T47D (cell line): ENCODE data around the gene TADA2B.
A peak's percentile ranks its signal among the peaks of the same experiment; 100 is the strongest.

Experiments used
- DNase-seq, 2 experiments: peaks; one replicate each; pipeline versions ENCODE4 v3.0.0 to v3.0.0-alpha.2; 2011 to 2012; ENCODE audit warnings: low read depth in 1 of 2, low spot score in 1 of 2
- JUND ChIP-seq: IDR thresholded peaks from 2 replicates; pipeline ENCODE4 v1.6.1; 2012; ENCODE audit warnings: low read depth
- in situ Hi-C: cut with HindIII; loops from 2 replicates; pipeline ENCODE4 v1.10.0; 2016; ENCODE audit warnings: low sequenced_read_pairs, low pct_unique_long_range_greater_than_20kb

Gene TADA2B

DNA sequence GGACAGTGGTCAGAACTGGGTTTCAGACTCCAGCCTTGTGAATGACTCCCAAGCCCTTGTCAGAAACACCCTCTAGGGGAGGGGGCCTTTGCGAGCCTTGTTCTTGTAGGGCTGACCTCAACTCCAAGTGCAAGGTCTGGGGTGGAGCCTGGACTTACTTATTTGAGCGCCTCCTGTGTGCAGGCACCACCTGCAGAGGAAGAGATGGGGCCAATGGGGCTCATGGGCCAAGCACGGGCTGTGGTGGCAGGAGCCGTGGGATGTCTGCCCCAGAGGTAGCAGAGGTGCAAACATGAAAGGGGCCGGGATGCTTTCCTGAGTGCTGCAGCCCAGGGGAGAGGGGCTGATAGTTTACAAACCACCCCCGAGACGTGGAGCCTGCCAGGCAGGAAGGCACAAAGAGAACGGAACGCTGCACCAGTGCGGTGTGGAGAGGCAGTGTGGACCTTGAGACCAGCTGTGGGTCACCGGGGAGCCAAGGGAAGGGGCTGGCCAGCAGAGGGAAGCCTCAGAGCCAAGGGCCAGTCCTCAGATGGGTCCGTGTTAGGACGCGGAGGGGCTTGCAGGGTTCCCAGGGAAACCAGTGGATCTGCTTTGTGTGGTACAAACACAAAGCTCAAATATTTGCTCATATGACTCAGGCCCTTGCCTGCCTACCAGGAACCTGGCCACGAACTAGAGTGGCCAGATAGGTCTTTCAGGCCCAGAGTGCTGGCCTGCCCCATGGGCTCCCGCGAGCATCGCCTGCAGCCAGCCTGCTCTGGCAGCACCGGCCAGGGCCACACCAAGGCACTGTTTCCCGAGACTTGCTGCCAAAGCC, 8.7 kb upstream of the TADA2B start:
- TF ChIP-seq JUND, result no peak
- peak; percentile 83 to 84 for DNase-seq
- in situ Hi-C loops, result no loop called here

DNA sequence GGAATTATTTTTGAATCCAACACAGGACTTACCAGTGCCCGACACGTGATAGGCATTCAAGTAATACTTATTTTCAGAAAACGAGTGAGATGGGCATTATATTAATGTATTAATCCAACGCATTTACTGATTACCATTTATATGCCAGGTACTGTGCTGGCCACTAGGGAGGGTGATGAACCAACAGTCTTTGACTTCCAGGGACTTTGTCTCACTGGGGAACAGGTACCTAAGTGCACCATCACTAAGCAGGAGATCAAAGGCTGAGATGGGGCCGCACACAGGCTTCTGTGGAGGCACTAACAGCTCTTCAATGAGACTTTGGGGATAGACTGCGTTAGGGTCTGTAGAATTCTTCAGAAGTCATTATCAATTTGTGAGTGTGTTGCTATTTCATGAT, 5.7 kb upstream of the TADA2B start:
- in situ Hi-C loops, result no loop called here
- TF ChIP-seq JUND, result no peak
- DNase-seq, result no peak

DNA sequence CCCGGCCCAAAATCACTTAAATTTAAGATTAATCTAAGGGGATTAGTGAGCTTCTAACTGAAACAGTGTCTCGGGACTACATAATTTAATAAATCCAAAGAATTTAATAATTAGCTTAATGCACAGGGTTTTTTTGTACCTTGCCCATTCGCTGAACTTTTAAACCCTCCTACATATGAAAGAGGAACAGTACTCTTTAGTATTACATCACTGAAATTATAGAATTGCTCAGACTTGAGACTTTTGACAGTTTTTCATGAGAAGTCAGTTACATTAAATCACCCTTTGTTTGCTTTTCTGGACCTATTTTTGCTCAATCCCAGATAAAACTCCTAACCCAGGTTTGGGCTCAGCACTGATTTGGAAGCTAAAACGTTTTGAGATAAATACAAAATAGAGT, 2.4 kb upstream of the TADA2B start:
- no peak for TF ChIP-seq JUND
- in situ Hi-C loops, result no loop called here
- DNase-seq, result no peak

DNA sequence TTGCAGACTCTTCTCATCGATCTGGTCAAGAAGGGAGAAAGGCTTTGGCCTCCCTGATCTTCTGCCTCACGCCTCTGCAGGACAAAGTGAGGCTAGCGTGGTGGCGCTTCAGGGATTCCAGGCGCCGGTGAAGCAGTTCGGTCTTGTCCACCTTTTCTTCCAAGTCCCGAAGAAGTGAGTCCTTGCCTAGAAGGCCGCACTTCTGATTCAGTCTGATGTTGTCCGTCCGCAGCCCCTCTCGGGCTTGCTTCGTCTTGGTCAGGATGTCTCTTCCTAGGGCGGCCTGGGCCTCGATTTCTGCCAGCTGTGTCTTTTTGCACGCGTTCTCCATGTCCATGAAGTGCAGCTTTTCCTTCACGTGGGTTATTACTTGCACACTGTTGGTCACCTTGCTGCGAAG, 1.9 kb upstream of the TADA2B start:
- in situ Hi-C loops, result no loop called here
- no peak for TF ChIP-seq JUND
- no peak for DNase-seq

DNA sequence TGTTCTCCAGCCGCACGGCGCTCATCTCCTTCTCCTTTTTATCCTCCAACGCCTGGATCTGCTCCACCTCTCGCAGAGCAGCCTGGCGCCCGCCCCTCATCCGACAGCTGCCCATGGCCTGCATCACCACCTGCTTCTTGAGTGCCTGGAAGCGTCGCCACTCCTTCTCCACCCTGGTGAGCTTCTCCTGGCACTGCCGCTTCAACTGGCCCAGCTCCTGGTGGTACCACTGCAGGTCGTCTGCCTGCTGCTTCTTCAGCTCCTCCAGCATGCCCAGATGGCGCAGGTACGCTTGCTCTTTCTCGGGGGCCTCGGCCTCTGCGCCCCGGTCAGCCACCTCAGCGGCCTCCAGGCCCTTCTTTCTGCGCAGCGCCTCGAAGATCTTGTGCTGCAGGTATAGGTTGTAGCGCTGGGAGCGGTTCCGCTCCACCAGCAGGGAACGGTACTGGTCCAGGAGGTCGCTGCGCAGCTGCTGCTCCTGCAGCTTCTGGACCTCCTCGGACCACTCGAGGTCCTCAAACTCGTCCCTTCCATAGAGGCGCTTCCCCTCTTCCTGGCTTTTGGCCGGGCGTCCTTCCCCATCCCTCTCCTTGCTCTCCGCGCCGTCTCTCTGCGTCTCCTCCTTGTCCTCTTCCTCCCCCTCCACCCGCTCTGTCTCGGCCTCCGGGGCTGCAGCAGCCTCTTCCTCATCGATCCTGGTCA, 1.2 kb upstream of the TADA2B start:
- DNase-seq, result no peak
- in situ Hi-C loops, result no loop called here
- no peak for TF ChIP-seq JUND

DNA sequence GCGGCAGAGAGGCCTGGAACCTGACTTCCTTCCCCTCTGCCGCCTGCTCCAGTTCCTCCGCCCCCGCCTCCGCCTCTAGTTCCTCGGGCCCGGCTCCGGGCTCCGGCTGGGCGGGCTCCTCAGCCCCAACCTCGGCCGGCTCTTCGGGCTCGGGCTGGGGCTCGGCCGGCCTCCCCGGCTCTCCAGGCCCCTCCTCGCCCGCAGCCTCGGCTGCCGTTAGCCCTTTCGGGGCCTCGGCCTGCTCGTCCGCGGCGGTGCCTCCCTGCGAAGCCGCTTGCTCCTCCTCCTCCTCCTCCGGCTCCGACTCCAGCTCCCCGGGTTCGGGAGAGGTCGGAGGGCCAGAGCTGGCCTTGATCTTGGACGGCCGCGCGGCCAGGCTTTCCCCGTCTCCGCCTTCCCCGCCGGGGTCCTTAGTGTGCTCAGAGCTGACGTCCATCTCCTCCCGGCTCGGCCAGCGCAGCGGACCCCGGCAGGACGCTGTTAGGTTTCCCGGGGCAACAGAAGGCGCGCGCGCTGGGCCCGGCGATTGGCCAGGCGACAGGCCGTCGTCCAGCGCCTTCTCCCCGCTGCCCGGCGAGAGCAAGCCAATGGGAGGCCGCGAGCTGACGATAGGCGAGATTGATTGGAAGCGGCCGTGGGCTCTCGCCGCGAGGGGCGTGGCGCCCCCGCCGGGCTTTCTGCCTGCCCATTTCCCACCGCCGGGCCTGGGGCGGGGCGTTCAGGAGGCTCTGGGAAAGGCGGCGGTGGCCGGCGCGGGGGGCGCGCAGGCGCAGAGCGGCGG, 479 bp upstream of the TADA2B start:
- in situ Hi-C loops, result no loop called here

DNA sequence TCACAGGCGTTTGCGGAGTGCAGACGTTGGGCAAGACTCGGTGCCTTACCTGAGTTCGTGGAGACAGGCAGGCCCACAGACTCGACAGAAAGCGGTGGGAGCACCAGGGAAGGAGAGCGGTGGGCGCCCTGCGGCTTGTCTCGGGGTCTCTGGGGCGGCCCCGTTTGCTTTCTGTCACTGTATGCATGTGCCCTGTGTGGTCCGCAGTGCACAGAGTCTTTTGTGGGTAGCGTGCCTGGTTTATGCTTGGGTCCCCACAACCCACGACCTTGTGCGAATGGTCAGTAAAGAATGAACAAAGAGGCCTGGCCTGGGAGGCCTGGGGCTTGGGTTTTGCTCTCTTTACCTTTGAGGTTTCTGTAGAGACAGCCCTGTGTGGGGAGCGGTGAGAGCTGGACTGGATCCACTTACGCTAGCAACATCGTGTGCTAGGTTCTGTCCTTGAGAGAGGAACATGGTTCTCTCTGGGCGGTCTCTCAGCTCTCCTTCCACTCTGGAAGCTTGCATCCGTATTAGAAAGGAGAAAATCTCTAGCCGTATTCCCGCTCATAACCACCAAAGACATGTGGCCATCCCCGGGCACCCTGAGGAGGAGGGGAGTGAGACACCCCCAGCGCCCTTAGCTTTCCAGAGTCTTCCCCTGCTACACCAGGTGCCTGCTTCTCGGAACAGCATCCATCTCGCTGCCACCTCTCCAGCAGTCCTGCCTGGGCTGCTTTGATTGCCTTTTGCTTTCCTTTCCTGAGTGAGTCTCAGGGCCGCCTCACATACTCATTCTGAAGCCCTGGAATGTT, 1.2 kb downstream of the TADA2B start:
- DNase-seq, result no peak
- in situ Hi-C loops, result no loop called here
- no peak for TF ChIP-seq JUND

More for the DNA sequence above, 479 bp upstream of the TADA2B start:
- no peak for TF ChIP-seq JUND
- DNase-seq, result peak; percentile 97

DNA sequence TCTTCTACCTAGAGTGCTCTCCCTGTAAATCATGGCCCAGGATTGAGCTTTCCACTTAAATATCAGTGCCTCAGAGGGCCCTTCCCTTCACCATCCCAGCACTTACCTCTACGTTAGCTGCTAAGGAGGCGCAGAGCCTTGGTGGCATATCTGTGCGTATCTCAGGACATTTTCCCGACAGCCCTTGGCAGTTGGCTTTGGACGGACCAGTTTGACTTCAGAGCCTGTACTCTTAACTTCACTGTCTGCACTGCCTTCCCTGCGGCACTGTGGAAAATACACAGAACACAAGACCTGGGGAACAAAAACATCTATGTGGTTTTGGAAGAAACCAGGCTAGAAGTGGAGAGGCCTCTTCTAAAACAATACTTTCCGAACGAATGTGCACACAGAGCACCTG, 2.4 kb downstream of the TADA2B start:
- TF ChIP-seq JUND, result no peak
- DNase-seq, result peak; percentile 41 to 81
- in situ Hi-C loops, result no loop called here

DNA sequence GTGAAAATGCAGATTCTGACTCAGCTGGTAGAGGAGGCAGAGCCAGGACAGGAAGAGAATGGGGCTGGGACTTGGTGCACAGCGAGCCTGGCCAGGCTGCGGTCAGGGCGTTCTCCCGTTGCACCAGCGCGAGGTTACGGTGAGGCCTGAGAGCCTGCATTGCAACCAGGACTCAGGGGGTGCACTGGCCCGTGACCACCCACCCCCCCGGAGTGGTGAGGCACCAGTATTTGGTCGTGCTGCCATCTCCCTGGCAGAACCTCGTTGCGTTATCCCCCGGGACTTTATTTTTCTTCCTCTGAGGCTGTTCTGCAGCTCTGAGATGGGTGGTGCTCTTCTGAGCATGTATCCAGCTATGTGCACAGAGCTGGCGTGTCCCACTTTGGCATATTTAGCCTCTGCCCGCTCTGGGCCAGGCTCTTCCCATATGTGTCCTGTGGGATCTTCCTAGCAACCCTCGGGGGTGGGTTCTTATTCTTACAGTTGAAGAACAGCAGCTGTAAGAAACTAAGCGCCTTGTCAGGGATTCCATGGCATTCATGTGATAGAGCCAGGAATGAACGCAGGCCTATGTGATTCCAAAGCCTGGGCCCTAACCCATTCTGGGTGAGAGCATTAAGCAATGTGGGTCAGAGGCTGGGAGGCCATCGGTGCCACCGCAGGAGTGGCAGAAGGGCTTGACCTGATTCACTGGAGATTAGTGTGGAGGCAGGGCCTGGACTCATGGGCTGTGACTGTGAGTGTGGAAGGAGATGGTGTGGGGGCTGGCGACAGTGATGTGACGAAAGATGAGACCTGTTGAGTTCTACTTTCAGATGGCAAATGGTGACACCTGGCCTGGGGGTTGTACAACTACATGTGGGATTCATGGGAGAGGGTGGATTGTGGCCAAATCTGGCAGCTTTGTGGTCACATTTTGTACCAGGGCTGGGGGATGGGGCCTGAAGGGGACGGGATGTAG, 3.1 kb downstream of the TADA2B start:
- no peak for TF ChIP-seq JUND
- in situ Hi-C loops, result no loop called here
- no peak for DNase-seq

DNA sequence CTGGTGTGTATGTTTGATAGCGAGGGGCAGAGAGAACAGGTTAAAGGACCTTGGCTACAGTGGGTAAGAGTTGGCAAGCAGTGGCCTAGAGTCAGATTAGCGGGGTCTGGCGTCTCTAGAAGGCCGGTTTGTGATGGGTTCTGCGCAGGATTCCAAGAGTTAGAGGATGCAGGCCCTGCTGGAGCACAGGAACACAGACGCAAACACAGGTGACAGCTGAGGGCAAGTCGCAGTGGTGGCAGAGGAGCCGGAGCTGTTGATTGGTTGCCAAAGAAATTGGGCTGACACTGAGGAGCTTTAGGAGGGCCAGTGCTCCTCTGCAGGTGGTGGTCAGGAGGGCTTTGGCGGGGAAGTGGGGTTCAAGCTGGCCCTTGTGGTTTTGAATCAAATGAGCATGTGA, 3.8 kb downstream of the TADA2B start:
- in situ Hi-C loops, result no loop called here

DNA sequence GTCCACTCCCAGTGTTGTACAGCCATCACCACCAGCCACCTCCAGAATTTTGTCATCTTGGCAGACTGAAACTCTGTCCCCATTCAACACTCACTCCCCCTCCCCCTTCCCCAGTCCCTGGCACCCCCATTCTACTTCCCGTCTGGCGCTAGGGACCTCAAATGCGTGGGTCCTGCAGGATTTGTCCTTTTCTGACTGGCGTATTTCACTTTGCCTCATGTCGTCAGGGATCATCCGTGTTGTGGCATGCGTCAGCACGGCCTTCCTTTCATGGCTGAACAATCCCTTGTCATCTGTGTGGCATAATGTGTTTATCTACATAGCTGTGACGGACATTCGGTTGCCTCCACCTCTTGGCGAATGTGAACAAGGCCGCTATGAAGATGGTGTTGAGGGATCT, 5.5 kb downstream of the TADA2B start:
- no peak for TF ChIP-seq JUND
- in situ Hi-C loops, result no loop called here
- DNase-seq, result no peak

More for the DNA sequence above, 3.8 kb downstream of the TADA2B start:
- DNase-seq, result no peak
- no peak for TF ChIP-seq JUND

DNA sequence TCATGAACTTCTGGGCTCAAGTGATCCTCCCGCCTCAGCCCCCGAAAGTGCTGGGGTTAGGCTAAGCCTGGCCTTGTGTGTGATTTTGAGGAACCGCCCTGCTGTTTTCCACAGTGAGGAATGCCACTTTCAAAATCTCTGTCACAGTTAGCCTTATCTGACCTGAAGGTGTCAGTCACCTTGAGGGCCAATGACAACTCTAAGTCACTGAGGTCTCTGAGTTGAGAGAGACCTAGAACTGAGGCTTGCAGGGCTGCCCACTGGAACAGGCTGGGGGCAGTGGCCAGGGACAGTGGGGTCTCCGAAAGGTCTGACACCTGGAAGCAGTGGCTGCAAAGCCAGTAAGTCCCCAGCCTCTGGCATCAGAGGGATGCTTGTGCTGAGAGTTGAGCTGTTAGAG, 6.1 kb downstream of the TADA2B start:
- in situ Hi-C loops, result no loop called here
- no peak for DNase-seq
- TF ChIP-seq JUND, result no peak
